CD8-positive, alpha-beta memory T cell (primary cell): ENCODE measurements around the gene EVA1A. TPM values are rescaled to one million over a fixed set of nuclear protein-coding genes. Genes with fewer than 3 reads are reported as not detected.

Source experiments
- CTCF ChIA-PET: fragments of 350-600 bp; sonication (Branson Sonifier 250); formaldehyde crosslinking; loops from one replicate; lab custom pipeline; 2021; ENCODE audit warnings: antibody characterized with exemption; lab: Charles Lee
- POLR2A ChIA-PET: fragments of 350-600 bp; sonication (Branson Sonifier 250); formaldehyde crosslinking; loops from one replicate; lab custom pipeline; 2021; ENCODE audit warnings: antibody characterized with exemption; lab: Charles Lee
- DNase-seq, 5 donors: peaks; one replicate each; pipeline versions ENCODE4 v3.0.0 to v3.0.0-alpha.2; 2020 to 2022; ENCODE audit warnings: mixed read lengths in 1 of 5
- H3K27ac ChIP-seq: one replicate; pipeline ENCODE4 v1.7.0; 2013; ENCODE audit warnings: low read depth, mild to moderate bottlenecking, low read length, moderate library complexity
- H3K27me3 ChIP-seq: 2 replicates; pipeline ENCODE4 v1.7.0; 2013; ENCODE audit warnings: low read length, mild to moderate bottlenecking; ENCODE audit not compliant: insufficient read depth, poor library complexity, severe bottlenecking
- H3K36me3 ChIP-seq: 2 replicates; pipeline ENCODE4 v1.7.0; 2013; ENCODE audit warnings: mild to moderate bottlenecking, low read length, moderate library complexity; ENCODE audit not compliant: insufficient read depth
- H3K4me1 ChIP-seq: 2 replicates; pipeline ENCODE4 v1.7.0; 2013; ENCODE audit warnings: mild to moderate bottlenecking, low read length, moderate library complexity; ENCODE audit not compliant: insufficient read depth
- H3K4me3 ChIP-seq: 2 replicates; pipeline ENCODE4 v1.7.0; 2013; ENCODE audit warnings: mild to moderate bottlenecking, low read length
- H3K9me3 ChIP-seq: 2 replicates; pipeline ENCODE4 v1.7.0; 2013; ENCODE audit warnings: mild to moderate bottlenecking, low read length
- H3K27ac Mint-ChIP-seq, 8 donors: one replicate each; pipeline ENCODE4 v1.8.0; 2020 to 2021; ENCODE audit warnings: mixed read lengths in 8 of 8, mild to moderate bottlenecking in 6 of 8, inconsistent platforms in 3 of 8, moderate library complexity in 3 of 8
- H3K27me3 Mint-ChIP-seq, 2 donors: one replicate each; pipeline ENCODE4 v1.8.0; 2020 to 2021; ENCODE audit warnings: mixed read lengths in 2 of 2, mild to moderate bottlenecking in 1 of 2, moderate library complexity in 1 of 2
- H3K36me3 Mint-ChIP-seq, 3 donors: one replicate each; pipeline ENCODE4 v1.8.0; 2020 to 2021; ENCODE audit warnings: mixed read lengths in 3 of 3, inconsistent platforms in 1 of 3, mild to moderate bottlenecking in 1 of 3
- H3K4me1 Mint-ChIP-seq, 3 donors: one replicate each; pipeline ENCODE4 v1.8.0; 2020 to 2021; ENCODE audit warnings: mixed read lengths in 3 of 3, inconsistent platforms in 1 of 3, mild to moderate bottlenecking in 1 of 3
- H3K4me3 Mint-ChIP-seq, 7 donors: one replicate each; pipeline ENCODE4 v1.8.0; 2020 to 2021; ENCODE audit warnings: mixed read lengths in 7 of 7, mild to moderate bottlenecking in 6 of 7, moderate library complexity in 4 of 7, inconsistent platforms in 2 of 7
- H3K9me3 Mint-ChIP-seq, 5 donors: one replicate each; pipeline ENCODE4 v1.8.0; 2020 to 2022; ENCODE audit warnings: mixed read lengths in 5 of 5, mild to moderate bottlenecking in 3 of 5, moderate library complexity in 2 of 5, inconsistent platforms in 1 of 5
- polyA plus RNA-seq: library from polyadenylated mRNA; unstranded; fragments of 300-500 nt; fragmentation: Illumina TruSeq; gene quantifications from one replicate; pipeline ENCODE4 v1.2.3, GENCODE V29; 2021
- total RNA-seq, 2 experiments: library from RNA; stranded (reverse); gene quantifications; one replicate each; pipeline ENCODE4 v1.2.3, GENCODE V29; 2021

EVA1A gene
- total and polyA plus RNA-seq, 3 experiments from 2014 or later: not detected

DNA sequence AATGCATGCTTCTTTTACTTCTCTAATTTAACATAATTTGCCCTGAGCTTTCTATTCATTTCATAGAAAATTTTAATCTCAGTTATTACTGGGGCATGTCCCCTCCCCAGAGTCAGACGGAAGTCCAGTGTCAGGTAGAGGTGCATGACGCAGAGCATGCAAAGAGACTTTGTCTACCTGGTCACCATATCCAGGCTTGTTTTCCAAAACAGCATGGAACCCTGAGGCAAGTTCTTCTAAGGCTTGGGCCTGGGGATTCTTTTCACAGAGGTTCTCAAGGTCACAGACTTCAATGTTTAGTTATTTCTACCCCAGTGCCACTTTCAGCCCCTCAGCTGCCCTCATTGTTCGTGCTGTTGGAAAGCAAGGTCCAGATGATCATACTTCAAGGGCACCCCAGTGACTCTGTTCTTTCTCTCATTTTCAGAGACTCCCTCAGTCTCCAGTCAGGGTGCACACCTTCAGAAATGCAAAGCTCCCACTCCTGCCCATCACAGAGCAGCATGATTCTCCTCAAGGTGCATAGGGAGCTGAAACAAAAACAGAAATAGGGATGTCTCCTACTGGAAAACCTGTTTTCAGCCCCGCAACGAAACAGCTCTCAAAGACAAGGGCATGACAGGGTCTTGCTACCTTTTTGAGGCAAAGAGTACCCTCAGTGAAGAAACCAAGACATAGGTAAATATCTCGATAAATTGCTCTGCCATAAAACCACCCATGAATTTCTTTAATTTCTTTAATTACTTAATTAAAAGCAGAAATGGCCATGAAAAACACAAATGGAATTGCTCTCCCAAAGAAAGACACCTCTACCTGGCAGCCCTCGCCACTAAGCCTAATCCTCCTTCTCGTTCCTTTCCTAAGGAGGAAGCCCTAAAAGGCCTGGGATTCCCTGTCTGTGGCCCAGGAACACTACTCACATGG, 9.5 kb upstream of the EVA1A start:
- ChIA-PET POLR2A (no interaction called here), CTCF (no interaction called here)
- Histone ChIP-seq H3K4me3 (no peak overlapping the region), H3K4me1 (no peaks in the 10 kb centered on the region), H3K9me3 (no peaks in the 10 kb centered on the region), H3K27ac (no peak overlapping the region), H3K27me3 (no peaks in the 10 kb centered on the region), H3K36me3 (no peaks in the 10 kb centered on the region)
- Mint-ChIP-seq H3K9me3 (peaks cover 0 to 2% (median 0%) of the 10 kb centered on the region in 5 donors), H3K27ac (no peak overlapping the region), H3K36me3 (no peaks in the 10 kb centered on the region), H3K27me3 (peaks cover 22 to 30% of the 10 kb centered on the region in 2 donors), H3K4me3 (no peak overlapping the region), H3K4me1 (no peaks in the 10 kb centered on the region)
- no peak for DNase-seq

DNA sequence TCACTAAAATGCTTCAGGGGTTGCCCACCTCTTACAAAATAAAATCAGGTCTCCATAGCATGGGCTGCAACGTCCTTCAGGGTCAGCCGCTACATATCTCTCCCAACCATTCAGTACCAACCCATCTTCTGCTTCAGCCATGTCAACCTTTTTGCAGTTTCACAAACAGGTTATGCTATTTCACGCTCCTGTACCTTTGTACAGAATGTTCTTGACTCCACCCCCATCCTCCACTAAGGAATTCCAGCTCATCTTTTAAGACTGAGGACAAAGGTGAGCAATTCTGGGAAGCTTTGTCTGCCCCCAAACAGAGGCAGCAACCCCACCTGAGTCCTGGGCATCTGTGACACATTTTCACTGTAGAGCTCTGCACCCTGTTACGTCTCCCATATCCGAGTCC, 8.8 kb upstream of the EVA1A start:
- no peaks in the 10 kb centered on the region for H3K4me1 Mint-ChIP-seq
- no peak overlapping the region for H3K27ac Mint-ChIP-seq
- CTCF ChIA-PET: no interaction called here

DNA sequence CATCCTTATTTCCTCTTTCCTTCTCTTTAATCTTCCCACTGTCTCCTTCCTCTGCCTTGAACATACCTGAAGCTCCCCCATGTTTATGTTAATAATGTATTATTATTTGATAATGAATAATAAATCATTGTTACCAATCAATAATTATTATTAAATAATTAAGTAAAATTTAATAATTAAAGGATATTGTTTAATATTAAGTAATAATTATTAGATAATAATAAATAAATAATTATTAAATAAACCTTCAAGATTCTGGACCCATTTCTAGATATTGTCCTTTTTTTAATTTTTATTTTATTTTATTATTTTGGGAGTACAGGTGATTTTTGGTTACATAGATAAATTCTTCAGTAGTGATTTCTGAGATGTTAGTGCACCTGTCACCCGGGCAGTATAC, 7.4 kb upstream of the EVA1A start:
- Mint-ChIP-seq H3K4me3 (no peak overlapping the region), H3K27me3 (peaks cover 24 to 30% of the 10 kb centered on the region in 2 donors), H3K27ac (no peak overlapping the region), H3K9me3 (peaks cover 0 to 2% (median 0%) of the 10 kb centered on the region in 5 donors), H3K4me1 (no peaks in the 10 kb centered on the region), H3K36me3 (no peaks in the 10 kb centered on the region)
- Histone ChIP-seq H3K36me3 (no peaks in the 10 kb centered on the region), H3K4me1 (no peaks in the 10 kb centered on the region), H3K27ac (no peak overlapping the region), H3K27me3 (no peaks in the 10 kb centered on the region), H3K4me3 (no peak overlapping the region), H3K9me3 (no peaks in the 10 kb centered on the region)
- no peak for DNase-seq
- POLR2A ChIA-PET: no interaction called here
- CTCF ChIA-PET: interaction anchor here (1.0 kb wide), 1 partner anchor 13 kb away, joined by 3 read pairs; no protein-coding TSS in a partner anchor

More for the DNA sequence above, 8.8 kb upstream of the EVA1A start:
- Histone ChIP-seq H3K4me3 (no peak overlapping the region), H3K36me3 (no peaks in the 10 kb centered on the region), H3K27ac (no peak overlapping the region), H3K4me1 (no peaks in the 10 kb centered on the region), H3K9me3 (no peaks in the 10 kb centered on the region), H3K27me3 (no peaks in the 10 kb centered on the region)
- peaks cover 22 to 30% of the 10 kb centered on the region in 2 donors for H3K27me3 Mint-ChIP-seq
- no peak for DNase-seq
- H3K36me3 Mint-ChIP-seq: no peaks in the 10 kb centered on the region
- POLR2A ChIA-PET: no interaction called here
- H3K4me3 Mint-ChIP-seq: no peak overlapping the region
- peaks cover 0 to 2% (median 0%) of the 10 kb centered on the region in 5 donors for H3K9me3 Mint-ChIP-seq

DNA sequence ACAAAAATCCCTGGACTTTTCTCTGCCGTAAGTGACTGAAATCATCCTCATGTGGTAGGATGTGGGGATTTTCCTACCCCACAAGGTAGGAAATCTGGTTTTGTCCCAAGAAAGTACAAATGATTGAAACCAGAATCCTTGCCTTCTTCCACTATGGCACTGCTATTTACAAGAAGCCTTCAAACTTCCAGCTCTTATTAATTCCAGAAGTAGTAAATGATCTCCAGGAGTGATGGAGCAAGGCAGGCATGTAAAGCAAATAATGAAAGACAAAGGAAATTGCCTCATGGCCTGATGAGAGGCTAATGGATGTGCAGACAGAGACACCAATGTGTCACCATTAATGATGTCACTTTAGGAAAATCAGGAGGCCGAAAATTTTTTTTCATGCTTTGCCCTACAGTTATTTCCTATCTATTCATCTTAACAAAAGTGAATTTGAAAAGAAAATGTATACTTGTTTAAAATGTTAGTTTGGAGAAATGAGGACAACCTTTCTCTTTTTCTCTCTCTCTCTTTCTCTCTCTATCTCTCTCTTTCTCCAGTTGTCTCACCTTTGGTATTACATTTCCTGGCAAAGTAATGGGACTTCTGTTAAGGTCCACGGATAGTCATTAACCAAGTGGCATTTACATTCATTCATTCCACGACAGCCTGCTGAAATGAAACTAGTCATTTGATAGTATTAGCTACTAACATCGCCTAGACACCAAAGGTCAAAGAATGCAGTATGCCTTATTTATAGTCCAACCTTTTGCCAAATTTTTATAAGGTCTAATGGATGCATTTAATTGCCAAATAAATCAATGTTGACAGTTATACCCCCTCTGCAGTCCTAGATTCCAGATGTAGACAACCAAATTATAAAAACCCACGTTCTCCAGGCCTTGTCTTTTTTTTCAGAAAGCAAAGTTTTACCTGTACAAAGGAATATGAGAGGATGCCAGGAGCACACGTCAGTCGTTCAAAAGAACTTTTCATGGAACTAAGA, 5.0 kb upstream of the EVA1A start:
- Histone ChIP-seq H3K27ac (no peak overlapping the region), H3K4me1 (no peaks in the 10 kb centered on the region), H3K36me3 (no peaks in the 10 kb centered on the region), H3K4me3 (no peak overlapping the region), H3K9me3 (no peaks in the 10 kb centered on the region), H3K27me3 (no peaks in the 10 kb centered on the region)
- H3K27me3 Mint-ChIP-seq: peaks cover 23 to 36% of the 10 kb centered on the region in 2 donors
- ChIA-PET CTCF (no interaction called here), POLR2A (no interaction called here)
- peaks cover 3 to 7% (median 5%) of the 10 kb centered on the region in 3 donors for H3K4me1 Mint-ChIP-seq
- no peak overlapping the region for H3K4me3 Mint-ChIP-seq
- H3K36me3 Mint-ChIP-seq: peaks cover 0 to 1% (median 0%) of the 10 kb centered on the region in 3 donors
- H3K27ac Mint-ChIP-seq: peak overlapping the region in 1 of 8 donors; percentile 60
- H3K9me3 Mint-ChIP-seq: peaks cover 0 to 2% (median 0%) of the 10 kb centered on the region in 5 donors
- DNase-seq: no peak

DNA sequence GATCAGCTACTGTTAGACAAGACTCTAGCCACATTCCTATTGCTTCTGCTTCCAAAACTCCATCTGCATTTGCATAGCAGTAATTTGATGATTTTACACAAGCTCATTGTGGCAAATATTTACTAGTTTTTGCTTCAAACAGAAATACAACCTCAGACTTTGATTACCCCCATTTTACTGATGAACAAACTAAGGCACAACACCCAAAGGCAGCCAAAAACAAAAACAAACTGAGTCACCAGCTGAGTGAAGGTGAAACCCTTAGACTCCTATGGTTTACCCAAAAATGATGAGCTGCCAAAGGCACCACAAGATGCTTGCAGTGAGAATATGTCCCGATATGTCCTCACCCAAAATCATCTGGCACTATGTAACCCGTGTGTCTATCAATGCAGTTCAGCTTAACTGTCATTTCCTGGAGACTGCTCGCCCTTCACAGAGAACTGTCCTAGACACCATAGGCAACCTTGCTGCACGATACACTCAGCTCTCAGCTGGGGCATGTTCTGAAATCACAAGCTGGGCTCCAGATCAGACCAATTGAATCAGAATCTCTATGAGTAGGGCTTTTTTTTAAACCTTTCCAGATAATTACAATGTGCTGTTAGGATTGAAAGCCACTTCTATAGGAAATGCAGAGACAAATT, 4.1 kb upstream of the EVA1A start:
- H3K27me3 Mint-ChIP-seq: peaks cover 24 to 39% of the 10 kb centered on the region in 2 donors
- Histone ChIP-seq H3K4me3 (no peak overlapping the region), H3K4me1 (no peaks in the 10 kb centered on the region), H3K9me3 (no peaks in the 10 kb centered on the region), H3K27ac (no peak overlapping the region), H3K36me3 (no peaks in the 10 kb centered on the region), H3K27me3 (no peaks in the 10 kb centered on the region)
- no peak overlapping the region for H3K27ac Mint-ChIP-seq
- H3K36me3 Mint-ChIP-seq: peaks cover 0 to 1% (median 0%) of the 10 kb centered on the region in 3 donors
- DNase-seq: no peak
- H3K4me1 Mint-ChIP-seq: peaks cover 7 to 12% (median 10%) of the 10 kb centered on the region in 3 donors
- no peak overlapping the region for H3K4me3 Mint-ChIP-seq
- ChIA-PET CTCF (no interaction called here), POLR2A (no interaction called here)
- peaks cover 0 to 2% (median 0%) of the 10 kb centered on the region in 5 donors for H3K9me3 Mint-ChIP-seq

DNA sequence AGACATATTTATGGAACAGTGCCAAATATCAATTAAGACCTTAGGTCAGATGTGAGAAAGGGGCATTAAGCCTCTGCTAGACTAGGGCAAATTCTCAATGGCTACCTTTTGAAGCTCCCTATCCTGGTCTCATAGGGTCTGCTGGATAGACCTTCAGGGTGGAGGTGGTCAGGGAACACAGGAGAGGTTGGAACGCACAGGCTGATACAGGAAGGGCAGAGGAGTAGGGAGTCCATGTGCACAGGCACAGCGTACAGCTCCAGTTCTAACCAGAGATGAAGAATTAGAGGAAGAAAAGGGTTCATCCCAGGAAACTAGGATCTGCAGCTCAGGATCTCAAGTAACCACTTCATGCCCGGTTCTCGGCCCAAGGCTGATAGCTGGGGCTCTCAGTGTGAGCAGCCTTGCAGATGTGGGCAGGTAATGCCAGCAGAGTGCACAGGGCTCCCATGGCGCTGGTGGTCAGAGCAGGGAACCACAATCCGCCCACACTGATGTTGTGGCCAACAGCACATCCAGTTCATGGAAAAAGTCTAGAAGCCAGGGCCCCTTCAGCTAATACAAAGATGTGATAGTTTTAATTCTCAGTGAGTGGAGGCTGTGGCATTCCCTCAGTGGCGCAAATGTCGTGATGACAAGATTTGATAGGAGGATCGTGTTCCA, 3.4 kb upstream of the EVA1A start:
- no peak overlapping the region for H3K4me3 Mint-ChIP-seq
- H3K4me1 Mint-ChIP-seq: peaks cover 8 to 15% (median 13%) of the 10 kb centered on the region in 3 donors
- H3K36me3 Mint-ChIP-seq: peaks cover 0 to 1% (median 0%) of the 10 kb centered on the region in 3 donors
- no peaks in the 10 kb centered on the region for H3K27me3 ChIP-seq
- peaks cover 23 to 39% of the 10 kb centered on the region in 2 donors for H3K27me3 Mint-ChIP-seq
- H3K9me3 ChIP-seq: no peaks in the 10 kb centered on the region
- H3K27ac ChIP-seq: no peak overlapping the region
- no peak for DNase-seq
- CTCF ChIA-PET: no interaction called here
- no peak overlapping the region for H3K4me3 ChIP-seq
- H3K36me3 ChIP-seq: no peaks in the 10 kb centered on the region
- POLR2A ChIA-PET: no interaction called here
- no peaks in the 10 kb centered on the region for H3K4me1 ChIP-seq
- H3K27ac Mint-ChIP-seq: no peak overlapping the region
- H3K9me3 Mint-ChIP-seq: peaks cover 0 to 3% (median 0%) of the 10 kb centered on the region in 5 donors

DNA sequence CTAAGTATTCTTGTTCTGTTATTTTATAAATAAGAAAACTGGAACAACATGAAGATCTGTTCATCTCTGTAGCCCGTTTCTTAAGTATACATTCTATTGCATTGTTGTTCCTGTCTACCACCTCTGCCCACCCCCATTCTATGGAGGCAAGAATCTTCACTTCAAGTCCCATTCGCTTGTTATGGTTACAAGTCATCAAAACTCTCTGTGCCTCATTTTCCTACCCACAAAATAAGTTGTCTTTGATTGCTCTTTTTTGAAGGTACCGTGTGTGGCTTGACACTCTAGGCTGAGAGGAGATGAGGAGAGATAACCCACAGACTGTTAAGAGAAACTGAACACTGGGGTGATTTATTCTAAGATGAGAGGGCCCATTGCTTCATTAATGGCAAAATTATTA, 2.9 kb upstream of the EVA1A start:
- no peaks in the 10 kb centered on the region for H3K9me3 ChIP-seq
- H3K27ac ChIP-seq: no peak overlapping the region
- no peak overlapping the region for H3K4me3 ChIP-seq
- H3K36me3 Mint-ChIP-seq: peaks cover 0 to 1% (median 0%) of the 10 kb centered on the region in 3 donors
- no peaks in the 10 kb centered on the region for H3K36me3 ChIP-seq
- POLR2A ChIA-PET: no interaction called here
- peaks cover 0 to 7% (median 0%) of the 10 kb centered on the region in 5 donors for H3K9me3 Mint-ChIP-seq
- H3K4me3 Mint-ChIP-seq: no peak overlapping the region
- CTCF ChIA-PET: no interaction called here
- no peak for DNase-seq
- no peak overlapping the region for H3K27ac Mint-ChIP-seq
- H3K27me3 ChIP-seq: no peaks in the 10 kb centered on the region
- peaks cover 8 to 15% (median 13%) of the 10 kb centered on the region in 3 donors for H3K4me1 Mint-ChIP-seq
- H3K4me1 ChIP-seq: no peaks in the 10 kb centered on the region
- H3K27me3 Mint-ChIP-seq: peaks cover 23 to 42% of the 10 kb centered on the region in 2 donors
